ENCODE measurements around the gene CTSV.
"Not testable (repeated sequence)": the region's sequence is repeated elsewhere in the genome, so short reads cannot be mapped to it uniquely, and the experiment has no call there.

DNA sequence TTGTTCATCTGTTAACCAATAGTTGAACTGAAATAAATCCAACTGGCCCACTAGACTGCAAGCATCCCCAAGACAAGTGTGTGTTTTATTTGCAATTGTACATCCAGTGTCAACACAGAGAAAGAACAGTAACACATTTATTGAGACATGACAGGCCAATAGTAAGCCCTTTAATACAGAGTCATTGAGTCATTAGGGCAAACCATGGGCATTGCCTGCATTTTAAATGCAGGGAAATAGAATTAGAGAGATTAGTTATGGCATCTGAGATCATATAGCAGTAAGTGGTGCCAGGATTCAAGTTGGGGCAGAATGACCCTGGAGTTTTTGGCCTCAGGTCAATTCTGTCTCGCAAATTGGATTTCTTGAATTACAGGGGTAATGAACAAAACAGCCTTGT is 15.4 kb downstream of the CTSV start:
- TF ChIP-seq, protein P1, sequence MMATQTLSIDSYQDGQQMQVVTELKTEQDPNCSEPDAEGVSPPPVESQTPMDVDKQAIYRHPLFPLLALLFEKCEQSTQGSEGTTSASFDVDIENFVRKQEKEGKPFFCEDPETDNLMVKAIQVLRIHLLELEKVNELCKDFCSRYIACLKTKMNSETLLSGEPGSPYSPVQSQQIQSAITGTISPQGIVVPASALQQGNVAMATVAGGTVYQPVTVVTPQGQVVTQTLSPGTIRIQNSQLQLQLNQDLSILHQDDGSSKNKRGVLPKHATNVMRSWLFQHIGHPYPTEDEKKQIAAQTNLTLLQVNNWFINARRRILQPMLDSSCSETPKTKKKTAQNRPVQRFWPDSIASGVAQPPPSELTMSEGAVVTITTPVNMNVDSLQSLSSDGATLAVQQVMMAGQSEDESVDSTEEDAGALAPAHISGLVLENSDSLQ (IDR thresholded peaks at IDR 0.05), result not testable (repeated sequence)
- not testable (repeated sequence) for TF ChIP-seq ETV6 (conservative IDR thresholded peaks at IDR 0.05 in 1 of 2, IDR thresholded peaks at IDR 0.05 in 1 of 2; ENCODE audit: borderline replicate concordance in 1 of 2, low read depth in 1 of 2); SREBF1 (IDR thresholded peaks at IDR 0.05; ENCODE audit: low read length); NR2F1 (conservative IDR thresholded peaks at IDR 0.05)

Measured in GM12878 (cell line).